ENCODE measurements around the gene DSCAML1.
"Not testable (repeated sequence)": the region's sequence is repeated elsewhere in the genome, so short reads cannot be mapped to it uniquely, and the experiment has no call there.

The DSCAML1 gene

GRCh38 chr11:117419482-117420142, 377.4 kb downstream of the DSCAML1 start:
- no peak for DNase-seq

- no peak for DNase-seq
Measured at GRCh38 chr11:117418737-117419481, 378.1 kb downstream of the DSCAML1 start.

- DNase-seq = no peak
Measured at GRCh38 chr11:117417856-117418255, 379.2 kb downstream of the DSCAML1 start.

GRCh38 chr11:117417342-117417741, 379.7 kb downstream of the DSCAML1 start:
- no peak for DNase-seq

GRCh38 chr11:117415358-117415896, 381.6 kb downstream of the DSCAML1 start:
- no peak for DNase-seq

- DNase-seq = no peak
Measured at GRCh38 chr11:117414724-117415123, 382.3 kb downstream of the DSCAML1 start.

GRCh38 chr11:117413616-117414015, 383.4 kb downstream of the DSCAML1 start:
- no peak for DNase-seq

- no peak for DNase-seq
Measured at GRCh38 chr11:117412653-117413275, 384.3 kb downstream of the DSCAML1 start.

GRCh38 chr11:117412176-117412575, 384.8 kb downstream of the DSCAML1 start:
- DNase-seq = no peak

- no peak for DNase-seq
Measured at GRCh38 chr11:117411736-117412135, 385.3 kb downstream of the DSCAML1 start.

- no peak for DNase-seq
Measured at GRCh38 chr11:117410861-117411710, 385.9 kb downstream of the DSCAML1 start.

- no peak for DNase-seq
Measured at GRCh38 chr11:117410238-117410637, 386.8 kb downstream of the DSCAML1 start.

GRCh38 chr11:117409511-117409910, 387.5 kb downstream of the DSCAML1 start:
- no peak for DNase-seq

- no peak for DNase-seq
Measured at GRCh38 chr11:117408356-117408755, 388.7 kb downstream of the DSCAML1 start.

GRCh38 chr11:117407016-117407415, 390.0 kb downstream of the DSCAML1 start:
- DNase-seq = no peak

- not testable (repeated sequence) for DNase-seq
Measured at GRCh38 chr11:117405898-117406297, 391.1 kb downstream of the DSCAML1 start.

- DNase-seq = not testable (repeated sequence)
Measured at GRCh38 chr11:117399100-117399840, 397.7 kb downstream of the DSCAML1 start.

- not testable (repeated sequence) for DNase-seq
Measured at GRCh38 chr11:117398618-117399017, 398.4 kb downstream of the DSCAML1 start.

GRCh38 chr11:117396970-117397369, 400.0 kb downstream of the DSCAML1 start:
- no peak for DNase-seq

GRCh38 chr11:117395476-117395875, 401.5 kb downstream of the DSCAML1 start:
- no peak for DNase-seq

- DNase-seq = no peak
Measured at GRCh38 chr11:117394221-117394925, 402.6 kb downstream of the DSCAML1 start.
